ENCODE data around the gene COL9A3.

Gene COL9A3

DNA sequence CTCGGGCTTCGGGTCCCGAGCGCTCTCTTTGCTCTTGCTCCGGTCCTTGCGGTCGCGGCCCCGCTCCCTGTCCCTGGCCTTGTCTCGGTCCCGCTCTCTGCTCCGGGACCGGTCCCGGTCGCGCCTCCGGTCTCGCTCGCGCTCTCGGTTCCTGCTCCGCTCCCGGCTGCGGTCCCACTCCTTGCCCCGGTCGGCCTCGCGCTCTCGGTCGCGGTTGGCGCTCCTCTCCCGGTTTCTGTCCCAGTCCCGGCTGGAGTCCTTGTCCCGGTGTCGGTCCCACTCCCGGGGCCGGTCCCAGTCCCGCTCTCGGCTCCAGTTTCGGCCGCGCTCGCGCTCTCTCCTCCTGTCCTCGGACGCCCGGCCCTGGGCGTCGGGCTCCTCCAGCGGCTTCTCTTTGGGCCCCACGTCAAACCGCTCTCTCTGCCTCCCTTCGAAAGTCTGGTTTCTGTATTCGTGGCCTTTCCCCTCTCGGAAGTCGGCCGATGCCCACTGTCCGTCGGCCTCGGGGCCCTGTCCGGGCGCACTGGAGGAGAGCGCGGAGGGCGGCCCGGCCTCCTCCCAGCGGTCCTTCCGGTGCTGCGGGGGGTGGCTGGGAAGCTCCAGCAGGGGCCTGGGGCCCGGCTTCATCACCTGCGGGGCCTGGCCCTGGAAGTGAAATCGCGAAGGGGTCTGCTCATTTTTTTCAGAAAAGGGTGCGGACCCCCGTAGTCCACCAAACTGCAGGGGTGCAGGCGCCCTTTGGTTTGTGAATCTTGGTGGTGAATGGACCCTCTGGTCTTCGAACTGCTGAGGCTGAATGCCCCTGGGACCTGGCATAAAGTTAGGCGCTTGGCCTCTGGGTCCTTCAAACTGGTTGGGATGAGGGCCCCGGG lies 62.7 kb downstream of the COL9A3 start:
- no peak for DNase-seq (ENCODE audit: low read depth, low spot score)

GRCh38 chr20:62880147-62880934 lies 63.5 kb downstream of the COL9A3 start:
- no peak for DNase-seq (ENCODE audit: low read depth, low spot score)

- no peak for DNase-seq (ENCODE audit: low read depth, low spot score)
Measured at GRCh38 chr20:62880935-62881661, 64.2 kb downstream of the COL9A3 start.

GRCh38 chr20:62881662-62882395 lies 65.0 kb downstream of the COL9A3 start:
- no peak for DNase-seq (ENCODE audit: low read depth, low spot score)

- DNase-seq (ENCODE audit: low read depth, low spot score), result no peak
Measured at GRCh38 chr20:62882426-62882825, 65.6 kb downstream of the COL9A3 start.

DNA sequence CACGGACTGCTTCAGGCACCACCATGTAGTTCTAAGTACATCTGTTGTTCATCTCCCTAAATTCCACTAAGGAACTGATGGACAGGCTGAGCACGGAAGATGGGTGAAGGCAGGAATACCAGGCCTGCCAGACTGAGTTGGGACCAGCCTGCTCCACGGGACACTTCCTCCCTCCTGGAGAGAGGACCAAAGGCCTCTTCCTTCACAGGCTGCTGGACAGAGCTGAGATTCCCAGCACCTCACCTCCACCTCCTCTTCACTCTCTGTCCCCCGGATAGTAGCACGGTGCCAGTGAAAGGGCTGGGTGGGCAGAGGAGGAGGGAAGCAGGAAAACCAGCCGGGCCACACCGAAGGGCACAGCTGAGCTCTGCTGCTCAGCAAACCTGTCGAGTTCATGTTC lies 67.7 kb downstream of the COL9A3 start:
- no peak for DNase-seq (ENCODE audit: low read depth, low spot score)

DNA sequence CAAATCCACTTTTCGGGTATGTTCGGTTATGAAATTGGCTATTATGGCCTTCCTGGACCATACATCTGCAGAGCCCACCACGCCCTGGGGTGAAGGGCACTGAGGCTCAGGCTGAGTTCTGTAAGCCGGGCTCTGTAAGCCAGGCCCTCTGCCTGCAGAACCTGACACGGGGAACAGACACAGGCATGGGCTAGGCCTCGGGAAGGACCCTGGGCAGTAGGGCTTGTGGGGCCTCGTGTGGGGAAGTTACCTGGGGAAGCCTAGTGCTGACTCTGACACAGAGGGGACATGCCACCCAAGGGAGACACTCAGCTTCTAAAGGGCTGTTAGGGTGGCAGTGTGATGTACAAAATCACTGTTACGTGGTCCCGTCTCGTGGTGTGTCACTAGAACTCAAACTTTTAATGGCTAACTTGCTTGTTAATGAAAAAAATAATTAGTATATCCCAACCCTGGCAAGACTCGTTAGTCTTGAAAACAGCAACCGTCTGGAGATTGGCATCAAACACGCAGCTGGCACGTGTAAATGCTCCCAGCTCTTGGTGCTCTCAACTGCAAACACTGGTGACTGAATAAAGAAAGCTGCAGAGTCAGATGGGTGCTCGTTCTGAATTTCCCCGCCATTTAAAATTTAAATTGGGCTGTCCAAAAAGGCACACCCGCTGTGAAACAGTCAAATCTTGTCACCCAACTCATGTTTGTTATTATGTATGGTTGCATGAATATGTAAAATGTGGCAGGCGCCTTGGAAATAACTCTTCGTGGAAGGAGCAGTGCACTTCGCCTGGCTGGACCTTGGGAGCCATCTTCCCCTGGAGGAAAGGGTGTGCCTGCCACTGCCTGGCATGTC lies 68.4 kb downstream of the COL9A3 start:
- no peak for DNase-seq (ENCODE audit: low read depth, low spot score)

DNA sequence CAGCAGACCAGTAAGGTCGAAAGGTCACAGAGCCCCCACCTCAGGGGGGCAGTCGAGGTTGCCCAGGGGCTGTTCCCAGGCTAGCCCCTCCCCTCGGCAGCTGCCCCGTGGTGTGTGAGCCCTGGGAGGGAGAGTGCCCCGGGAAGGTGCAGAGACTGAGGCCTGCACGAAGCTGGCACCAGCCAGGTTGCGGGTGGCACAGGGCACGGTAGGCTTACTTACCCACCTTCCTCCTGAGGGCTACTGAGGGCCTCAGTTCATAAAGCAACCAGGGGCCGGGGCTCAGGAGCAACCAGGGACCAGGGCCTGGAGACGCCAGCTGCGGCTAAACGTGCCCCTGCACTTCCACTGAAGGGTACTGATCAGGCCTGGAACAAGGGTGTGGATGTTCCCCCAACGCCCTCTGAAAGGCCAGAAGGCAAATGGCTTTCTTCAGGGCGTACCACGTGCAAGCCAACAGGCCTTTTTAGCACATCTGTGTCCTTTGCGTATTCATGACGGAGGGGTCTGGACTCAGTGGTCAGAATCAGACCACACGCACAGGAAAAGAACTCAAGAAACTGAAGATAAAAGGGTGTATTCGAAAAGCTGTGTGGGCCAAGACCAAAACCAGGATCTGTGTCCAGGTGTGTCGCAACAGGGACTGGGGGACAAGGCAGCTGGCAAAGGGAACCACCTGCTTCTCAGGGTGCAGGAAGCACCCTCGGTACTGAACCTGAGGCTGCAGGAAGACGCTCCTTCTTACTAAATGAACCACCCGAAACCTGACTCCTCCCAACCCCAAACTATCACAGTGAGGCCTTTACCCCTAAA lies 69.3 kb downstream of the COL9A3 start:
- DNase-seq (ENCODE audit: low read depth, low spot score), result no peak

DNA sequence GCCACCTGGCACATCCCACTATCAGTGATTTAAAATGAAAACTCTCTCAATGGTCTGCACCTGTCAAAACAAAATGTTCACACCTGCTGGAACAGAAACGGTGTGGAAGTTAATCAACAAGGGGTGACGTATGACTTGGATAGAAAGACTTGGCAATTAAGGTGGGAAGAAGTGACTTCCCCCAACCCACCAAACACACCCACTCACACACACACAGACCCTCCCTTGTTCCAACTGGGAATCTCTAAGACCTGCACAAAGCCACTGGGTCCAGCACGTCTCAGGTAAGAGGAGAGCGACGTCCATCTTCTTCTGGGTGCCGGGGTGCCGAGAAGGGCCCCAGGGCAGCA lies 69.8 kb downstream of the COL9A3 start:
- no peak for DNase-seq (ENCODE audit: low read depth, low spot score)

DNA sequence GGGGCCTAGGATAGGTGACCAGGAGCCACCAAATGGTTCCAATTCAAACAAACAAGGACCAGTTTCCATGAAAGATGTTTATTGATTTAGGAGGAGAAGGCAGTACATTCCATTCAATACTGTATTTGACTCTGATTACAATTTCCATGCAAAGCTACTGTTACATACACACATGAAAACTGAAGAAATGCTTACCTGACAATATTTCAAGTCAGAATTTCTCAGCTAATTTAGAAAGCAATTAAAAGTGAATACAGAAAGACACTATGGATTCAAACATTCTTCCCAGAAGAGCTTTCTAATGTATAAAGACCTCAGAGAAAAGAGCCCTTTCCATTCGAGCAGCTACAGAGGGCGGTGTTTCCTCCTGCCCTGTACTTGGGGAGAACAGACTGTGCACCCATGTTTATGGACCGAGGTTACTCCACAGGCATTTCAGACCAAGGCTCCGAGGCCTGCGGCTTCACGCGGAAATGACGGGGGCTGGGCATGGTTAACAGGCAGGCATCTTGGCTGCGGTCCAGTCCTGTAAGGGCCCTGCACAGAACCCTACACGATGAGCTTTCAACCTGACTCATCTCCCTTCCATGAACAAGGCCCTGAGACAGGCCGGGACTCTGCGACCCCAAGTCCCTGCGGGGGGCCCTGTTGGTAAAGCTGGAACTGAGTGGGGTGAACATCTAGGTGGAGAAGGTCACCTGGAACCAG lies 70.5 kb downstream of the COL9A3 start:
- no peak for DNase-seq (ENCODE audit: low read depth, low spot score)

GRCh38 chr20:62887860-62888239 lies 71.0 kb downstream of the COL9A3 start:
- DNase-seq (ENCODE audit: low read depth, low spot score), result no peak

- DNase-seq (ENCODE audit: low read depth, low spot score), result no peak
Measured at GRCh38 chr20:62888406-62888805, 71.6 kb downstream of the COL9A3 start.

DNA sequence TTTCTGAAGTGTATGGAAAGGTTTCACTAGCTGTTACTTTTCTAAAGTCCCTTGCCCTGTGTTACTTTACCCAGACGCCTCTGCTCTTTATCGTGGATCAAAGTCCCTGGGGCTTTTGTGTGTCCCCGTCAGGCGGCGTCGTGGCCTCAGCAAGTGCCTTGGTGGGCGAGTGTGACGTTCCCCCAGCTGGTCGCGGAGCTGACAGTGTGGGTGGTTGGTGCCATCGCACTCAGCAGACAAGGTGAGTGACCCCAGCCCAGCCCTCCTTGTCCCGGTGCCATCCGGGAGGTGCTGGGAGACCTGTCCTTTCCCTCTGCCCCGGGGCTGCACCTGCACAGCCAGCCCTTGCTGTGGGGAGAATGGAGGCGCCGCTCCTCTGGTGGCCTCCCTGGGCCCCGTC lies 72.1 kb downstream of the COL9A3 start:
- DNase-seq (ENCODE audit: low read depth, low spot score), result no peak

DNA sequence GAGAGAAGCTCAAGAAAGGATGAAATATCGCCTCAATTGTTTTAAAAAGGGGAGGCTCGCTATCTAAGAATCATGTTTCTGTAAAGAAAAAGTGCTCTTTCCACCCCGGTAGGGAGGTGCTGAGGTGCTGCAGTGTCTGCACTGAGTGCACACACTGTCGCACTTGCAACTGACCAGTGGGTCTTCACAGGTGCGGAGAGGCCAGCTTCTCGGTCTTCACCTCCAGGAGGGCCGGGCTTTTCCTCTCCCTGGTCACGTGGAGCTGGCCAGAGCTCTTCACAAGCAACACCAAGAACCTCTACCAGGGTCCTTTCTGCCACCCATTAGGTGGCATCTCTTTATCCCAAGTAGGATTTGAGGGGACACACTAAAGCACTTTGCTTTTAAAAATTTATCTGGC lies 72.6 kb downstream of the COL9A3 start:
- no peak for DNase-seq (ENCODE audit: low read depth, low spot score)

- no peak for DNase-seq (ENCODE audit: low read depth, low spot score)
Measured at GRCh38 chr20:62889871-62890270, 73.0 kb downstream of the COL9A3 start.

GRCh38 chr20:62890444-62890843 lies 73.6 kb downstream of the COL9A3 start:
- DNase-seq (ENCODE audit: low read depth, low spot score), result no peak

Measured in iPS DF 19.7 (cell line).